Measurements from ENCODE around the gene TTC9C. TPM values are rescaled to one million over a fixed set of nuclear protein-coding genes. Genes with fewer than 3 reads are reported as not detected.

TTC9C gene
- total RNA-seq, 1 experiment from 2014 or later = 66.8 TPM

- no peaks in the 10 kb centered on the region for H3K27me3 ChIP-seq (replicated peaks; ENCODE audit: insufficient read depth, low read depth, low read length, poor library complexity)
- CTCF ChIA-PET = no interaction called here
- peaks cover 82% of the 10 kb centered on the region for H3K36me3 ChIP-seq (ENCODE audit: insufficient read depth, low read length, poor library complexity, severe bottlenecking)
- peak; percentile 84 for DNase-seq (ENCODE audit: low spot score)
- H3K4me1 ChIP-seq (ENCODE audit: insufficient read depth, low read length, poor library complexity, severe bottlenecking) = peaks cover 8% of the 10 kb centered on the region
- no peak overlapping the region for H3K4me3 ChIP-seq (ENCODE audit: low read depth, low read length, poor library complexity, severe bottlenecking)
- peak overlapping the region; percentile 10 for H3K27ac ChIP-seq (ENCODE audit: low read depth, low read length, poor library complexity, severe bottlenecking)
- TSS peak; percentile 68 for BruUV-seq (replicated peaks)
- intact Hi-C loops (cut with micrococcal nuclease; ENCODE audit: unreplicated experiment) = no loop called here
- H3K9me3 ChIP-seq (ENCODE audit: low read depth, low read length, poor library complexity, severe bottlenecking) = no peaks in the 10 kb centered on the region
- TF ChIP-seq, protein P1, sequence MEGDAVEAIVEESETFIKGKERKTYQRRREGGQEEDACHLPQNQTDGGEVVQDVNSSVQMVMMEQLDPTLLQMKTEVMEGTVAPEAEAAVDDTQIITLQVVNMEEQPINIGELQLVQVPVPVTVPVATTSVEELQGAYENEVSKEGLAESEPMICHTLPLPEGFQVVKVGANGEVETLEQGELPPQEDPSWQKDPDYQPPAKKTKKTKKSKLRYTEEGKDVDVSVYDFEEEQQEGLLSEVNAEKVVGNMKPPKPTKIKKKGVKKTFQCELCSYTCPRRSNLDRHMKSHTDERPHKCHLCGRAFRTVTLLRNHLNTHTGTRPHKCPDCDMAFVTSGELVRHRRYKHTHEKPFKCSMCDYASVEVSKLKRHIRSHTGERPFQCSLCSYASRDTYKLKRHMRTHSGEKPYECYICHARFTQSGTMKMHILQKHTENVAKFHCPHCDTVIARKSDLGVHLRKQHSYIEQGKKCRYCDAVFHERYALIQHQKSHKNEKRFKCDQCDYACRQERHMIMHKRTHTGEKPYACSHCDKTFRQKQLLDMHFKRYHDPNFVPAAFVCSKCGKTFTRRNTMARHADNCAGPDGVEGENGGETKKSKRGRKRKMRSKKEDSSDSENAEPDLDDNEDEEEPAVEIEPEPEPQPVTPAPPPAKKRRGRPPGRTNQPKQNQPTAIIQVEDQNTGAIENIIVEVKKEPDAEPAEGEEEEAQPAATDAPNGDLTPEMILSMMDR (conservative IDR thresholded peaks at IDR 0.05; ENCODE audit: low read depth, low read length) = peak; percentile 50
- TF ChIP-seq EZH2 (IDR thresholded peaks at IDR 0.05; ENCODE audit: borderline replicate concordance, low read depth, low read length, poor library complexity, severe bottlenecking) = no peak
- POLR2A ChIA-PET (ENCODE audit: low non-redundant PET) = no interaction called here
Measured at GRCh38 chr11:62721994-62722393, 6.3 kb upstream of the TTC9C start.

DNA sequence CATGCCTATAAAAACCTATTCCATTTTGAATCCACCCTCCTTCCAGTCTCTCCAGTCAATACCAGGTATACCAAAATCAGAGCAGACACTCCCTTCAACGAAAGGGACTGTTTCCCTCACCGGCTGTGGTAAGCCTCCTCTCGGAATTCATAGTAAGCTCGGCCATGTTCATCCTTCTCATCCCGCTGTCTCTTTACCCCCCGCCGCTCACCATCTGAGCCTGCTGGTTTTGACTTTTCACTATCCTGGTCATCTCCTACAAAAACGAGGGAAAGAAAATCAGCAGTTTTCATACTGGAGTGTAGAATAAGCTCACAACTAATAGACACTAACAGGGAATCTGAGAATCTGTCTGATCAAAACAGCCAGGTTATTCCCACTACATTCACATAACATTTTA, 4.1 kb upstream of the TTC9C start:
- Histone ChIP-seq H3K27ac (ENCODE audit: low read depth, low read length, poor library complexity, severe bottlenecking) (peak overlapping the region; percentile 98), H3K4me3 (ENCODE audit: low read depth, low read length, poor library complexity, severe bottlenecking) (peak overlapping the region; percentile 86), H3K36me3 (ENCODE audit: insufficient read depth, low read length, poor library complexity, severe bottlenecking) (peaks cover 61% of the 10 kb centered on the region), H3K9me3 (ENCODE audit: low read depth, low read length, poor library complexity, severe bottlenecking) (no peaks in the 10 kb centered on the region), H3K27me3 (replicated peaks; ENCODE audit: insufficient read depth, low read depth, low read length, poor library complexity) (no peaks in the 10 kb centered on the region), H3K4me1 (ENCODE audit: insufficient read depth, low read length, poor library complexity, severe bottlenecking) (peaks cover 8% of the 10 kb centered on the region)
- POLR2A ChIA-PET (ENCODE audit: low non-redundant PET) = no interaction called here
- TF ChIP-seq, protein P1 (conservative IDR thresholded peaks at IDR 0.05; ENCODE audit: low read depth, low read length) = no peak
- no peak for TF ChIP-seq EZH2 (IDR thresholded peaks at IDR 0.05; ENCODE audit: borderline replicate concordance, low read depth, low read length, poor library complexity, severe bottlenecking)
- intact Hi-C loops (cut with micrococcal nuclease; ENCODE audit: unreplicated experiment) = no loop called here
- no peak for DNase-seq (ENCODE audit: low spot score)
- no TSS peak for BruUV-seq (replicated peaks)
- CTCF ChIA-PET = interaction anchor here (0.5 kb wide), 1 partner anchor 64 kb away, joined by 6 read pairs; no protein-coding TSS in a partner anchor

DNA sequence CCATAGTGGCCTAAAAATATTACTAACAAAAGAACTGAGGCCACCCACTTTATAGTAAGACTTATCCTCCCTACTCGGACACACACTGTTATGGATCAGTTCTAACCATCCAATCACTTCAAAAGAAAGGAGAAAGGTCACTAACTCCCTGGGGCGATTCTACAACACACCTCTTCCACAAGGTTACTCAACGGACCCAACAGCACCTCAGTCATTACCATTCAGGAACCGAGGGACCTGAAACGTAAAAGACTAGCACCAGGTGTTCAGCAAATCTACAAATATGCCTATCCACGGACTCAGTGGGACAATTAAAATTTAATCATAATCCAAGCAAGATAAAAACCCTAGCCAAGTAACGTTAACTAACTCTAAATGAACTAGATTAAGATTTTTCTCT, 2.6 kb upstream of the TTC9C start:
- no peak for DNase-seq (ENCODE audit: low spot score)
- ChIA-PET POLR2A (ENCODE audit: low non-redundant PET) (no interaction called here), CTCF (no interaction called here)
- H3K27ac ChIP-seq (ENCODE audit: low read depth, low read length, poor library complexity, severe bottlenecking) = peak overlapping the region; percentile 98
- no TSS peak for BruUV-seq (replicated peaks)
- intact Hi-C loops (cut with micrococcal nuclease; ENCODE audit: unreplicated experiment) = loop anchor here (5.0 kb wide), 1 partner anchor 47 kb away; the partner anchor contains the start of gene TAF6L
- peaks cover 46% of the 10 kb centered on the region for H3K36me3 ChIP-seq (ENCODE audit: insufficient read depth, low read length, poor library complexity, severe bottlenecking)
- peak overlapping the region; percentile 86 for H3K4me3 ChIP-seq (ENCODE audit: low read depth, low read length, poor library complexity, severe bottlenecking)
- peaks cover 11% of the 10 kb centered on the region for H3K4me1 ChIP-seq (ENCODE audit: insufficient read depth, low read length, poor library complexity, severe bottlenecking)
- TF ChIP-seq, protein P1 (conservative IDR thresholded peaks at IDR 0.05; ENCODE audit: low read depth, low read length) = no peak
- TF ChIP-seq EZH2 (IDR thresholded peaks at IDR 0.05; ENCODE audit: borderline replicate concordance, low read depth, low read length, poor library complexity, severe bottlenecking) = no peak
- no peaks in the 10 kb centered on the region for H3K9me3 ChIP-seq (ENCODE audit: low read depth, low read length, poor library complexity, severe bottlenecking)
- no peaks in the 10 kb centered on the region for H3K27me3 ChIP-seq (replicated peaks; ENCODE audit: insufficient read depth, low read depth, low read length, poor library complexity)

Measured in A673 (cell line).